Measurements from ENCODE around the gene PCK1. TPM values are rescaled to one million over a fixed set of nuclear protein-coding genes. Genes with fewer than 3 reads are reported as not detected.

Gene PCK1
- total and polyA plus RNA-seq, 2 of the 13 experiments (the other 11 are each of a cell fraction or from before 2014, with no cell fraction given), result 6.5 to 12.6 TPM

GRCh38 chr20:57566399-57566798, 5.5 kb downstream of the PCK1 start (continued):
- TF ChIP-seq, protein P1, sequence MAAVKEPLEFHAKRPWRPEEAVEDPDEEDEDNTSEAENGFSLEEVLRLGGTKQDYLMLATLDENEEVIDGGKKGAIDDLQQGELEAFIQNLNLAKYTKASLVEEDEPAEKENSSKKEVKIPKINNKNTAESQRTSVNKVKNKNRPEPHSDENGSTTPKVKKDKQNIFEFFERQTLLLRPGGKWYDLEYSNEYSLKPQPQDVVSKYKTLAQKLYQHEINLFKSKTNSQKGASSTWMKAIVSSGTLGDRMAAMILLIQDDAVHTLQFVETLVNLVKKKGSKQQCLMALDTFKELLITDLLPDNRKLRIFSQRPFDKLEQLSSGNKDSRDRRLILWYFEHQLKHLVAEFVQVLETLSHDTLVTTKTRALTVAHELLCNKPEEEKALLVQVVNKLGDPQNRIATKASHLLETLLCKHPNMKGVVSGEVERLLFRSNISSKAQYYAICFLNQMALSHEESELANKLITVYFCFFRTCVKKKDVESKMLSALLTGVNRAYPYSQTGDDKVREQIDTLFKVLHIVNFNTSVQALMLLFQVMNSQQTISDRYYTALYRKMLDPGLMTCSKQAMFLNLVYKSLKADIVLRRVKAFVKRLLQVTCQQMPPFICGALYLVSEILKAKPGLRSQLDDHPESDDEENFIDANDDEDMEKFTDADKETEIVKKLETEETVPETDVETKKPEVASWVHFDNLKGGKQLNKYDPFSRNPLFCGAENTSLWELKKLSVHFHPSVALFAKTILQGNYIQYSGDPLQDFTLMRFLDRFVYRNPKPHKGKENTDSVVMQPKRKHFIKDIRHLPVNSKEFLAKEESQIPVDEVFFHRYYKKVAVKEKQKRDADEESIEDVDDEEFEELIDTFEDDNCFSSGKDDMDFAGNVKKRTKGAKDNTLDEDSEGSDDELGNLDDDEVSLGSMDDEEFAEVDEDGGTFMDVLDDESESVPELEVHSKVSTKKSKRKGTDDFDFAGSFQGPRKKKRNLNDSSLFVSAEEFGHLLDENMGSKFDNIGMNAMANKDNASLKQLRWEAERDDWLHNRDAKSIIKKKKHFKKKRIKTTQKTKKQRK (IDR thresholded peaks at IDR 0.05; ENCODE audit: low read length), result 0 out of 2 replicates have a peak, but pooled peaks have one; percentile 11
- TF ChIP-seq ZNF350 (CRISPR knock-in tag; IDR thresholded peaks at IDR 0.05; ENCODE audit: borderline replicate concordance, low read depth) (no peak), NFIC (IDR thresholded peaks at IDR 0.05; ENCODE audit: low read length) (0 out of 2 replicates have a peak, but pooled peaks have one; percentile 20)

- 88% methylated on average over 10 of the region's 10 CpGs for WGBS (ENCODE audit: low lambda C conversion rate)
- H3K4me1 ChIP-seq (ENCODE audit: insufficient read depth, low read length), result peaks cover 85% of the 10 kb centered on the region
- no peaks in the 10 kb centered on the region for H3K9me3 ChIP-seq (ENCODE audit: low read length)
- no peak overlapping the region for H3K4me2 ChIP-seq (ENCODE audit: low read depth, low read length)
- ChIA-PET POLR2A (interaction anchor here (1.3 to 12.9 kb wide), 6 partner anchors 7 to 39 kb away, joined by 3 to 96 read pairs (median 18); partner anchors contain the start of gene PCK1), CTCF (ENCODE audit: low intra/inter-chr PET ratio, low total read pairs) (no interaction called here)
- no peak overlapping the region for H2AFZ ChIP-seq (ENCODE audit: low read length)
- no peak overlapping the region for H3K9ac ChIP-seq (ENCODE audit: insufficient read depth, low read depth, low read length)
- peak overlapping the region; percentile 52 for H3K27ac ChIP-seq (ENCODE audit: extremely low read length, insufficient read depth, low read length)
- in situ Hi-C loops (cut with HindIII; ENCODE audit: extremely low pct_ligation_motif_present, low pct_unique_long_range_greater_than_20kb), result no loop called here
- ATAC-seq (no peak), DNase-seq (ENCODE audit: low spot score) (no peak), FAIRE-seq (no peak)
- peaks cover 5% of the 10 kb centered on the region for H3K79me2 ChIP-seq (ENCODE audit: insufficient read depth, low read length)
- no TSS peak for BruUV-seq (replicated peaks)
- intact Hi-C loops (cut with micrococcal nuclease; ENCODE audit: unreplicated experiment), result no loop called here
- no peak overlapping the region for H3K4me3 ChIP-seq (replicated peaks in 1 of 3; ENCODE audit: insufficient read depth in 1 of 3, low read depth in 2 of 3, low read length in 3 of 3)
- H3K27me3 ChIP-seq (ENCODE audit: control insufficient read depth in 1 of 2, insufficient read depth in 2 of 2, low read length in 2 of 2), result peaks cover 0 to 4% of the 10 kb centered on the region in 2 experiments; a peak in 3 of 5 replicates
- no peaks in the 10 kb centered on the region; the same call in 1 of the 2 replicates for H4K20me1 ChIP-seq (ENCODE audit: insufficient read depth, low read length)
- H3K36me3 ChIP-seq (replicated peaks in 1 of 2; ENCODE audit: control insufficient read depth in 1 of 2, insufficient read depth in 2 of 2, low read length in 2 of 2), result peaks cover 0 to 22% of the 10 kb centered on the region in 2 experiments; a peak in 2 of 5 replicates
- TF ChIP-seq PHF20 (CRISPR knock-in tag; IDR thresholded peaks at IDR 0.05) (0 out of 2 replicates have a peak, but pooled peaks have one; percentile 13), FOXC1 (CRISPR knock-in tag; IDR thresholded peaks at IDR 0.05; ENCODE audit: borderline replicate concordance) (0 out of 2 replicates have a peak, but pooled peaks have one; percentile 16), NRL (CRISPR knock-in tag; IDR thresholded peaks at IDR 0.05; ENCODE audit: borderline replicate concordance) (no peak), MBD4 (IDR thresholded peaks at IDR 0.05; ENCODE audit: borderline replicate concordance, low read length) (0 out of 2 replicates have a peak, but pooled peaks have one; percentile 6), PHF21A (CRISPR knock-in tag; IDR thresholded peaks at IDR 0.05) (no peak), PAF1 (CRISPR knock-in tag; IDR thresholded peaks at IDR 0.05) (peak; percentile 40; the same call in 1 of the 2 replicates), POLR2AphosphoS5 (IDR thresholded peaks at IDR 0.05; ENCODE audit: low read depth, low read length) (peak; percentile 15; the same call in 1 of the 2 replicates), SMC3 (IDR thresholded peaks at IDR 0.05; ENCODE audit: low read length) (peak; percentile 6; the same call in 1 of the 2 replicates), TMF1 (CRISPR knock-in tag; IDR thresholded peaks at IDR 0.05; ENCODE audit: low read depth) (peak; percentile 42; the same call in 1 of the 2 replicates), ZNF33A (CRISPR knock-in tag; IDR thresholded peaks at IDR 0.05; ENCODE audit: borderline replicate concordance) (peak; percentile 45; the same call in 1 of the 2 replicates), ZNF441 (CRISPR knock-in tag; IDR thresholded peaks at IDR 0.05; ENCODE audit: borderline replicate concordance) (0 out of 2 replicates have a peak, but pooled peaks have one; percentile 19), POLR2AphosphoS2 (IDR thresholded peaks at IDR 0.05; ENCODE audit: low read depth, low read length) (peak; percentile 57; the same call in 1 of the 2 replicates), ZNF225 (CRISPR knock-in tag; IDR thresholded peaks at IDR 0.05) (no peak), MAFK (conservative IDR thresholded peaks at IDR 0.05 in 1 of 2, IDR thresholded peaks at IDR 0.05 in 1 of 2; ENCODE audit: low read length in 2 of 2) (no peak), GATA4 (IDR thresholded peaks at IDR 0.05; ENCODE audit: borderline replicate concordance, low read depth) (no peak), THAP11 (CRISPR knock-in tag; IDR thresholded peaks at IDR 0.05) (0 out of 2 replicates have a peak, but pooled peaks have one; percentile 7)
Measured at GRCh38 chr20:57566803-57567459, 6.0 kb downstream of the PCK1 start.
